ENCODE measurements around the gene IL37.

IL37 gene

GRCh38 chr2:112916625-112917247, 5.8 kb downstream of the IL37 start:
- TF ChIP-seq CTCF (IDR thresholded peaks at IDR 0.05; ENCODE audit: poor library complexity, severe bottlenecking) = no peak

GRCh38 chr2:112917856-112918255, 6.9 kb downstream of the IL37 start:
- TF ChIP-seq CTCF (IDR thresholded peaks at IDR 0.05; ENCODE audit: poor library complexity, severe bottlenecking) = no peak
- no peaks in the 10 kb centered on the region for H3K9me3 ChIP-seq (ENCODE audit: severe bottlenecking)
- H3K4me3 ChIP-seq (ENCODE audit: severe bottlenecking) = no peak overlapping the region
- no peaks in the 10 kb centered on the region for H3K27me3 ChIP-seq (ENCODE audit: insufficient read depth, poor library complexity, severe bottlenecking)
- DNase-seq (ENCODE audit: low spot score) (no peak), ATAC-seq (ENCODE audit: low read depth) (no peak)
- H3K36me3 ChIP-seq (ENCODE audit: low read depth) = no peaks in the 10 kb centered on the region
- peaks cover 6% of the 10 kb centered on the region for H3K4me1 ChIP-seq (ENCODE audit: insufficient read depth, poor library complexity, severe bottlenecking)
- no peak overlapping the region for H3K27ac ChIP-seq (ENCODE audit: poor library complexity, severe bottlenecking)

More at GRCh38 chr2:112916625-112917247, 5.8 kb downstream of the IL37 start:
- no peaks in the 10 kb centered on the region for H3K9me3 ChIP-seq (ENCODE audit: severe bottlenecking)
- no peak for ATAC-seq (ENCODE audit: low read depth)
- peaks cover 6% of the 10 kb centered on the region for H3K4me1 ChIP-seq (ENCODE audit: insufficient read depth, poor library complexity, severe bottlenecking)
- no peak overlapping the region for H3K27ac ChIP-seq (ENCODE audit: poor library complexity, severe bottlenecking)
- H3K4me3 ChIP-seq (ENCODE audit: severe bottlenecking) = no peak overlapping the region
- DNase-seq (ENCODE audit: low spot score) = no peak
- no peaks in the 10 kb centered on the region for H3K27me3 ChIP-seq (ENCODE audit: insufficient read depth, poor library complexity, severe bottlenecking)
- H3K36me3 ChIP-seq (ENCODE audit: low read depth) = no peaks in the 10 kb centered on the region

DNA sequence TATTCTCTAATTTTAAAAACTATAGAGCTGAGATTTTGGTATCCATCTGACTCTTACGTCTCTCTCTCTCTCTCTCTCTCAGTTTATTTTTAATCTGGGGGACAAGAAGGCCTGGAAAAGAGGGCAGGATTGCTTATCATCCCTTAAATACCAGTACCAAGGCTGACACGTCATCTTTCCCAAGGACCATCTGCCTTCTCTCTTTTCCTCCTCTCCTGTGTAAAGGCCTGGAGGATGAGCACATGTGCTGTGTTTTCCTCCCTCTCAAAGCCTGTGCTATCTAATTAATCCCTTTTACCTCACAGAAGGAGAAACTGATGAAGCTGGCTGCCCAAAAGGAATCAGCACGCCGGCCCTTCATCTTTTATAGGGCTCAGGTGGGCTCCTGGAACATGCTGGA, 7.3 kb downstream of the IL37 start:
- Histone ChIP-seq H3K36me3 (ENCODE audit: low read depth) (no peaks in the 10 kb centered on the region), H3K9me3 (ENCODE audit: severe bottlenecking) (no peaks in the 10 kb centered on the region), H3K27me3 (ENCODE audit: insufficient read depth, poor library complexity, severe bottlenecking) (no peaks in the 10 kb centered on the region), H3K4me1 (ENCODE audit: insufficient read depth, poor library complexity, severe bottlenecking) (peaks cover 6% of the 10 kb centered on the region), H3K27ac (ENCODE audit: poor library complexity, severe bottlenecking) (no peak overlapping the region), H3K4me3 (ENCODE audit: severe bottlenecking) (no peak overlapping the region)
- ATAC-seq (ENCODE audit: low read depth) (no peak), DNase-seq (ENCODE audit: low spot score) (no peak)
- TF ChIP-seq CTCF (IDR thresholded peaks at IDR 0.05; ENCODE audit: poor library complexity, severe bottlenecking) = no peak

DNA sequence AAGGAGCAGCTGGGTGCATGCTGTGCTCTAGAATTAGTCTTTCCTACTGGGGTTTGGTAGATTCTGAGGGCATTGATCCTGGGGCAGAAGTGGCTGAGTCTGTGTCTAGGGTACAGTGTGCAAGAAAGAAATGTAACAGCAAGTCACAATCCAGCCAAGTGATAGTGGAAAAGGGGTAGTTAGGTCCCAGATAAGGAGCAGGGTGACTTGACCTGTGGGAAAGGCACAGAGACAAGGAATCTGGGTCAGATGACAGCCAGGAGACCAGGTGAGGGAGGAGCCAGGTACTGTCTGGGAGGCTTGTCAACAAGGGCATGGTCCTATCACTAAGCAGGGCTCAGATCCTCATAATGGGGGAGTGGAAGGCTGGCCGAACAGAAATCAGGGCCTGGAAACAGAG, 8.1 kb downstream of the IL37 start:
- Histone ChIP-seq H3K4me3 (ENCODE audit: severe bottlenecking) (no peak overlapping the region), H3K27me3 (ENCODE audit: insufficient read depth, poor library complexity, severe bottlenecking) (no peaks in the 10 kb centered on the region), H3K4me1 (ENCODE audit: insufficient read depth, poor library complexity, severe bottlenecking) (peaks cover 6% of the 10 kb centered on the region), H3K9me3 (ENCODE audit: severe bottlenecking) (no peaks in the 10 kb centered on the region), H3K36me3 (ENCODE audit: low read depth) (no peaks in the 10 kb centered on the region), H3K27ac (ENCODE audit: poor library complexity, severe bottlenecking) (no peak overlapping the region)
- no peak for TF ChIP-seq CTCF (IDR thresholded peaks at IDR 0.05; ENCODE audit: poor library complexity, severe bottlenecking)
- DNase-seq (ENCODE audit: low spot score) (no peak), ATAC-seq (ENCODE audit: low read depth) (no peak)

DNA sequence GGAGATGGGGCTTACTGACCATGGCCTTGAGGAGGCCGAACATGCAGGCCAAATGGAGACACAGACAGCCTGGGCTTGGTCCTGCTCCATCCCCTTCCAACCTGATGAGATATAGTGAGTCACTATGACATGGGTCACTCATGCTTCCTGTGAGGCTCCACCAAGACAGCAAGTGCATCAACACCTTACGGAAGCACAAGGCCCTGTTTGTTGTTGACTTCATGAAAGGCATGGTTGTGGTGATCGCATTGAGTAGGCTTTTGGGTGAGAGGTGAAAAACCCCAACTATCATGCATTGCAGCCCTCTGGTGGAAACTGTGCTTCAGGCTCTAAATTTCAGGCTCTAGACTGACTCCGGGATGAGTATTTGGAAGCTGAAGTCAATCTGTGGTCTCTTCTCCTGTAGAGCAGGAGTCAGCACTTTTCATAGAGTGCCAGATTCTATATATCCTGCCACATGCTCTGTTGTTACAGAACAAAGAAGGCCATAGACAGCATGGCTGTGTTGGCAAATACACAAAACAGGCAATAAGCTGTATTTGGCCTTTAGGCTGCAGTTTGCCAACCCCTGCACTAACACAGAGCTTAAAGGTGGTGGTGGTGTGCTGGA, 10.1 kb downstream of the IL37 start:
- Histone ChIP-seq H3K9me3 (ENCODE audit: severe bottlenecking) (no peaks in the 10 kb centered on the region), H3K4me1 (ENCODE audit: insufficient read depth, poor library complexity, severe bottlenecking) (peaks cover 6% of the 10 kb centered on the region), H3K36me3 (ENCODE audit: low read depth) (no peaks in the 10 kb centered on the region), H3K27me3 (ENCODE audit: insufficient read depth, poor library complexity, severe bottlenecking) (no peaks in the 10 kb centered on the region), H3K4me3 (ENCODE audit: severe bottlenecking) (no peak overlapping the region), H3K27ac (ENCODE audit: poor library complexity, severe bottlenecking) (no peak overlapping the region)
- no peak for TF ChIP-seq CTCF (IDR thresholded peaks at IDR 0.05; ENCODE audit: poor library complexity, severe bottlenecking)
- DNase-seq (ENCODE audit: low spot score) = no peak
- peak; percentile 91 for ATAC-seq (ENCODE audit: low read depth)

Measured in RWPE2 (cell line).